Keratinocyte (primary cell): Measurements from ENCODE around the gene DIP2C.

Experiments used
- EZH2 ChIP-seq: IDR thresholded peaks from one replicate; pipeline ENCODE4 v1.6.1; 2012; ENCODE audit warnings: inconsistent platforms, mild to moderate bottlenecking, low read length, moderate library complexity
- TF ChIP-seq, protein P1 (sequence below), 3 experiments: IDR thresholded peaks in 1 of 3; conservative IDR thresholded peaks in 1 of 3; optimal IDR thresholded peaks in 1 of 3; 2 replicates in 2 of 3; 3 replicates in 1 of 3; pipeline versions ENCODE3 to v1.5.1; 2011; ENCODE audit warnings: low read length in 3 of 3, mild to moderate bottlenecking in 3 of 3, moderate library complexity in 2 of 3, control low read depth in 1 of 3, inconsistent platforms in 1 of 3; ENCODE audit not compliant: insufficient read depth in 2 of 3; ENCODE audit errors: extremely low read depth in 1 of 3

DNA sequence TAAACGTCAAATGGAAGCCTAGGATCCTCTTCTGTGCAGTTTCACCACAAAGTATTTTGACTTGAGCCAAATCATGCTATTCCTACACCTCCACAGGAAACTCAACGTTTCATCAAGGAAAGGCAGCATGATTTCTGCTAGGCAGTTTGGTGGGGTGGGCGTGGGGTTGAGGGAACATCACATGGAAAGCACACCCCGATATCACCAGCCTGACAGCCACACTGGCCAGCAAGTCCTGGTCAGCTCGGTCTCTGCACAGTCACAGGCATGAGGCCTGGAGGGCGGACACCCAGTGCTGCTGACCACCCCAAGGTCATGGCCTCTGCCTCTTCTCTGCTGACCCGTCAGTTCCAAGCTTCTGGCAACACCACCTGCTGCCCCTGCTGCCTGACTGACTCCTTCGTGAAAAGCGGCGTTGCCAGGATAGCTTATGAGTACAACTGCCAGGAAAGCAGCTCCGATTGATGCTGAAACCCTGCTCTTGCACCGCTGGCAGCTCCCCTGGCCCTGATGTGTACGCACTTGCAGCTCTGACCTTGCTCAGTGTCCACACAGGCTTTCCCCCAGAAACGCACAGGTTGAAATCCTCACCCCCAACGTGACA is 171.5 kb downstream of the DIP2C start:
- TF ChIP-seq, protein P1, sequence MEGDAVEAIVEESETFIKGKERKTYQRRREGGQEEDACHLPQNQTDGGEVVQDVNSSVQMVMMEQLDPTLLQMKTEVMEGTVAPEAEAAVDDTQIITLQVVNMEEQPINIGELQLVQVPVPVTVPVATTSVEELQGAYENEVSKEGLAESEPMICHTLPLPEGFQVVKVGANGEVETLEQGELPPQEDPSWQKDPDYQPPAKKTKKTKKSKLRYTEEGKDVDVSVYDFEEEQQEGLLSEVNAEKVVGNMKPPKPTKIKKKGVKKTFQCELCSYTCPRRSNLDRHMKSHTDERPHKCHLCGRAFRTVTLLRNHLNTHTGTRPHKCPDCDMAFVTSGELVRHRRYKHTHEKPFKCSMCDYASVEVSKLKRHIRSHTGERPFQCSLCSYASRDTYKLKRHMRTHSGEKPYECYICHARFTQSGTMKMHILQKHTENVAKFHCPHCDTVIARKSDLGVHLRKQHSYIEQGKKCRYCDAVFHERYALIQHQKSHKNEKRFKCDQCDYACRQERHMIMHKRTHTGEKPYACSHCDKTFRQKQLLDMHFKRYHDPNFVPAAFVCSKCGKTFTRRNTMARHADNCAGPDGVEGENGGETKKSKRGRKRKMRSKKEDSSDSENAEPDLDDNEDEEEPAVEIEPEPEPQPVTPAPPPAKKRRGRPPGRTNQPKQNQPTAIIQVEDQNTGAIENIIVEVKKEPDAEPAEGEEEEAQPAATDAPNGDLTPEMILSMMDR (optimal IDR thresholded peaks at IDR 0.05 in 1 of 3, IDR thresholded peaks at IDR 0.05 in 1 of 3, conservative IDR thresholded peaks at IDR 0.05 in 1 of 3; ENCODE audit: extremely low read depth in 1 of 3, insufficient read depth in 2 of 3, low read length in 3 of 3) = no peak
- no peak for TF ChIP-seq EZH2
